HL-60 (cell line): ENCODE data around the gene NOTCH2.

ENCODE experiments used
- DNase-seq, 2 experiments: peaks; one replicate each; pipeline ENCODE4 v3.0.0-alpha.2; 2010 to 2020; ENCODE audit warnings: low read depth in 1 of 2, low spot score in 1 of 2
- H3K27ac ChIP-seq: fragments of 250-450 bp; sonication (Bioruptor Pico); replicated peaks from 2 replicates; pipeline ENCODE4 v1.5.1; 2020; ENCODE audit warnings: mild to moderate bottlenecking, moderate library complexity
- H3K27me3 ChIP-seq: fragments of 250-450 bp; sonication (Bioruptor Pico); 2 replicates; pipeline ENCODE4 v1.5.1; 2021; ENCODE audit warnings: mild to moderate bottlenecking, moderate library complexity; ENCODE audit not compliant: insufficient read depth, poor library complexity, severe bottlenecking
- H3K4me3 ChIP-seq: replicated peaks from 2 replicates; pipeline ENCODE4 v1.5.1; 2011; ENCODE audit warnings: mild to moderate bottlenecking, control low read depth, low read length; ENCODE audit not compliant: insufficient read depth
- CTCF ChIP-seq: IDR thresholded peaks from one replicate; pipeline ENCODE4 v1.5.1; 2011; ENCODE audit warnings: low read length, control low read depth, inconsistent platforms; ENCODE audit not compliant: insufficient read depth
- GABPA ChIP-seq: IDR thresholded peaks from 2 replicates; pipeline ENCODE4 v1.6.1; 2012; ENCODE audit warnings: low read depth
- POLR2AphosphoS5 ChIP-seq: IDR thresholded peaks from 2 replicates; pipeline ENCODE4 v1.6.1; 2012; ENCODE audit warnings: low read depth
- REST ChIP-seq: IDR thresholded peaks from 2 replicates; pipeline ENCODE4 v1.6.1; 2012; ENCODE audit warnings: low read depth; ENCODE audit not compliant: insufficient replicate concordance
- SPI1 ChIP-seq: IDR thresholded peaks from 2 replicates; pipeline ENCODE4 v1.6.1; 2012; ENCODE audit warnings: low read depth, mild to moderate bottlenecking, borderline replicate concordance

The NOTCH2 gene

GRCh38 chr1:119893238-119893791, 176.1 kb downstream of the NOTCH2 start:
- H3K27ac ChIP-seq: no peak overlapping the region
- no peak for TF ChIP-seq POLR2AphosphoS5
- no peak for TF ChIP-seq GABPA
- TF ChIP-seq CTCF: no peak
- no peak for TF ChIP-seq SPI1
- TF ChIP-seq REST: no peak
- DNase-seq: no peak
- H3K27me3 ChIP-seq: no peaks in the 10 kb centered on the region
- no peak overlapping the region for H3K4me3 ChIP-seq

GRCh38 chr1:119891386-119891785, 178.1 kb downstream of the NOTCH2 start:
- no peak for DNase-seq
- no peaks in the 10 kb centered on the region for H3K27me3 ChIP-seq
- H3K27ac ChIP-seq: no peak overlapping the region
- no peak for TF ChIP-seq SPI1
- no peak for TF ChIP-seq REST
- TF ChIP-seq POLR2AphosphoS5: no peak
- TF ChIP-seq GABPA: no peak
- TF ChIP-seq CTCF: no peak
- no peak overlapping the region for H3K4me3 ChIP-seq

GRCh38 chr1:119888476-119888875, 181.0 kb downstream of the NOTCH2 start:
- Histone ChIP-seq H3K4me3 (no peak overlapping the region), H3K27me3 (no peaks in the 10 kb centered on the region), H3K27ac (no peak overlapping the region)
- TF ChIP-seq POLR2AphosphoS5 (no peak), CTCF (no peak), GABPA (no peak), SPI1 (no peak), REST (no peak)
- DNase-seq: no peak
